ENCODE measurements around the gene NEU3. TPM values are rescaled to one million over a fixed set of nuclear protein-coding genes. Genes with fewer than 3 reads are reported as not detected.

The NEU3 gene
- total RNA-seq, 1 experiment from 2014 or later: 12.5 TPM

GRCh38 chr11:75004215-75004614, 15.5 kb downstream of the NEU3 start:
- Histone ChIP-seq H3K36me3 (ENCODE audit: control insufficient read depth in 1 of 2, insufficient read depth in 2 of 2, low read length in 2 of 2) (peaks cover 14 to 18% of the 10 kb centered on the region in 2 experiments; a peak in 3 of 4 replicates), H3K4me1 (ENCODE audit: control insufficient read depth in 1 of 2, insufficient read depth in 2 of 2, low read length in 2 of 2) (no peaks in the 10 kb centered on the region), H3K79me2 (ENCODE audit: insufficient read depth, low read length) (no peaks in the 10 kb centered on the region), H3K4me3 (replicated peaks in 1 of 2; ENCODE audit: low read depth in 1 of 2, low read length in 2 of 2) (no peak overlapping the region), H3K27ac (ENCODE audit: low read depth, low read length) (no peak overlapping the region), H3K4me2 (ENCODE audit: low read length) (no peak overlapping the region), H2AFZ (ENCODE audit: low read depth, low read length, poor library complexity, severe bottlenecking) (no peak overlapping the region), H3K9me2 (ENCODE audit: insufficient read depth) (no peaks in the 10 kb centered on the region), H4K20me1 (ENCODE audit: insufficient read depth) (no peaks in the 10 kb centered on the region), H3K9me3 (ENCODE audit: control insufficient read depth in 1 of 2, insufficient read depth in 1 of 2, low read depth in 1 of 2, low read length in 2 of 2) (no peaks in the 10 kb centered on the region), H3K27me3 (ENCODE audit: insufficient read depth, low read length) (no peaks in the 10 kb centered on the region), H3K9ac (ENCODE audit: low read length) (no peak overlapping the region)
- no TSS peak for BruUV-seq (replicated peaks)
- ChIA-PET RAD21 (ENCODE audit: low non-redundant PET in 1 of 2, low total read pairs in 2 of 2, uncharacterized antibody in 2 of 2, unreplicated experiment in 2 of 2) (no interaction called here), POLR2A (no interaction called here), CTCF (no interaction called here)
- DNase-seq (ENCODE audit: low read depth, low spot score) (no peak), ATAC-seq (no peak)
- intact Hi-C loops (cut with micrococcal nuclease): no loop called here
- TF ChIP-seq EGR1 (IDR thresholded peaks at IDR 0.05; ENCODE audit: low read depth): no peak
- no peak for TF ChIP-seq POLR2AphosphoS5 (IDR thresholded peaks at IDR 0.05; ENCODE audit: low read depth, low read length)
- no peak for TF ChIP-seq TCF7L2 (IDR thresholded peaks at IDR 0.05; ENCODE audit: borderline replicate concordance, extremely low read depth, insufficient read depth, insufficient read length)
- TF ChIP-seq SP1 (IDR thresholded peaks at IDR 0.05; ENCODE audit: low read depth): no peak
- no peak for TF ChIP-seq CBX3 (IDR thresholded peaks at IDR 0.05; ENCODE audit: low read depth)
- no peak for TF ChIP-seq ZFX (IDR thresholded peaks at IDR 0.05)
- TF ChIP-seq MAX (IDR thresholded peaks at IDR 0.05): no peak
- no peak for TF ChIP-seq POLR2A (IDR thresholded peaks at IDR 0.05; ENCODE audit: borderline replicate concordance, extremely low read depth, insufficient read depth, insufficient read length)
- TF ChIP-seq RAD21 (IDR thresholded peaks at IDR 0.05; ENCODE audit: low read depth): no peak
- TF ChIP-seq, protein P1, sequence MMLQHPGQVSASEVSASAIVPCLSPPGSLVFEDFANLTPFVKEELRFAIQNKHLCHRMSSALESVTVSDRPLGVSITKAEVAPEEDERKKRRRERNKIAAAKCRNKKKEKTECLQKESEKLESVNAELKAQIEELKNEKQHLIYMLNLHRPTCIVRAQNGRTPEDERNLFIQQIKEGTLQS (IDR thresholded peaks at IDR 0.05): no peak
- TF ChIP-seq ELF1 (IDR thresholded peaks at IDR 0.05; ENCODE audit: borderline replicate concordance, low read depth): no peak
- no peak for TF ChIP-seq SRF (IDR thresholded peaks at IDR 0.05; ENCODE audit: low read depth)
- no peak for TF ChIP-seq FOSL1 (IDR thresholded peaks at IDR 0.05; ENCODE audit: low read depth)
- no peak for TF ChIP-seq ZBTB33 (IDR thresholded peaks at IDR 0.05; ENCODE audit: extremely low read depth, insufficient replicate concordance, low read length)
